ENCODE results near the gene DCBLD2. TPM values are rescaled to one million over a fixed set of nuclear protein-coding genes. Genes with fewer than 3 reads are reported as not detected.

Gene DCBLD2
- total and polyA plus RNA-seq, 9 of the 15 experiments (the other 6 are each of a cell fraction or from before 2014, with no cell fraction given): 2.7 to 14.6 (median 7.4) TPM

DNA sequence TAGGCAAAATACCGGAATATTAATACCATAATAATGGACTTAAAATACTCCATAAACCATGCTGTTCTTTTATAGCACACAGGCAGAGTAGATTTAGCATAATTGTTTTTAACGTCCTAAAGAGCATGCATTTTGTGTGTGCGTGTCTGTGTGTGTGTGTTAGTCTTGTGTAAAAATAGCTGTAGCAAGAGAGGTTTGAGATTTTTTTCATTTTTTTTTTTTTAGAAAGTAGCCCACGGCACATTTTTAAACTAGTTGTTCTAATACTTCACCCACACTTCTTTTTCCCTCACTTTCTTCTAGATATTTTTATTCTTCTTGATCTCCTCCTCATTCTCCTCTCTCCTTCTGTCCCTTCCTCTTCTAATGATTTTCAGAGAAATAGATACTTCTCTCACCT lies 145.9 kb downstream of the DCBLD2 start:
- in situ Hi-C loops (cut with MboI) (no loop called here), intact Hi-C loops (cut with micrococcal nuclease) (no loop called here)
- FAIRE-seq (no peak), ATAC-seq (no peak), DNase-seq (ENCODE audit: extremely low read depth in 1 of 4, low spot score in 3 of 4) (no peak)
- H4K20me1 ChIP-seq (replicated peaks; ENCODE audit: control insufficient read depth, insufficient read depth, low read length): no peaks in the 10 kb centered on the region
- no TSS peak for BruUV-seq (replicated peaks)
- no peaks in the 10 kb centered on the region for H3K36me3 ChIP-seq (ENCODE audit: control insufficient read depth, insufficient read depth, low read length)
- no peak for TF ChIP-seq HLTF (IDR thresholded peaks at IDR 0.05)
- no peaks in the 10 kb centered on the region for H3K9me3 ChIP-seq (replicated peaks; ENCODE audit: control insufficient read depth, insufficient read depth, low read depth, low read length)
- H3K27ac ChIP-seq (ENCODE audit: extremely low read depth, low read depth, low read length): no peak overlapping the region
- no peaks in the 10 kb centered on the region for H3K27me3 ChIP-seq (ENCODE audit: control insufficient read depth in 2 of 2, insufficient read depth in 2 of 2, low read length in 2 of 2)
- H3K4me1 ChIP-seq (replicated peaks in 1 of 2; ENCODE audit: control insufficient read depth in 2 of 2, insufficient read depth in 2 of 2, low read length in 2 of 2): no peaks in the 10 kb centered on the region
- H3K9ac ChIP-seq (ENCODE audit: insufficient read depth in 1 of 2, low read depth in 2 of 2, low read length in 2 of 2): no peak overlapping the region
- WGBS (ENCODE audit: insufficient coverage, low coverage, missing lambda C conversion rate): 0% methylated on average over 4 of the region's 4 CpGs
- H3K4me2 ChIP-seq (ENCODE audit: insufficient read depth, low read length): no peak overlapping the region
- H2AFZ ChIP-seq (ENCODE audit: low read depth, low read length): no peak overlapping the region
- ChIA-PET POLR2A (no interaction called here), CTCF (ENCODE audit: low intra/inter-chr PET ratio) (no interaction called here)
- H3K4me3 ChIP-seq: no peak overlapping the region
- H3K9me1 ChIP-seq (ENCODE audit: control insufficient read depth, insufficient read depth, low read length): no peaks in the 10 kb centered on the region
- H3K79me2 ChIP-seq (ENCODE audit: control insufficient read depth, insufficient read depth, low read length): no peaks in the 10 kb centered on the region

DNA sequence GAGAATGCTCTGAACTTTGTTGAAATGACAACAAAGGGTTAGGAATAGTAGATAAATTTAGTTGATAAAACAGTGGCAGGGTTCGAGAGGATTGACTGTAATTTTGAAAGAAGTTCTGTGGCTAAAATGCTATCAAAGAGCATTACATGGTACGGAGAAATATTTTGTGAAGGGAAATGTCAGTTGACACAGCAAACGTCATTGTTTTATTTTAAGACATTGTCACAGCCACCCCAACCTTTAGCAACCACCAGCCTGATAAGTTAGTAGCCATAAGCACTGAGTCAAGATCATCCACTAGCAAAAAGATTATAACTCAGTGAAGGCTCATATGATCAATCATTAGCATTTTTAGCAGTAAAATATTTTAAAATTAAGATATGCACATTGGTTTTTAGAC lies 147.0 kb downstream of the DCBLD2 start:
- H3K9me1 ChIP-seq (ENCODE audit: control insufficient read depth, insufficient read depth, low read length): no peaks in the 10 kb centered on the region
- no peak overlapping the region for H3K4me3 ChIP-seq
- no peaks in the 10 kb centered on the region for H4K20me1 ChIP-seq (replicated peaks; ENCODE audit: control insufficient read depth, insufficient read depth, low read length)
- in situ Hi-C loops (cut with MboI) (no loop called here), intact Hi-C loops (cut with micrococcal nuclease) (no loop called here)
- ATAC-seq: no peak
- no peak for FAIRE-seq
- H3K4me2 ChIP-seq (ENCODE audit: insufficient read depth, low read length): no peak overlapping the region
- no peaks in the 10 kb centered on the region for H3K27me3 ChIP-seq (ENCODE audit: control insufficient read depth in 2 of 2, insufficient read depth in 2 of 2, low read length in 2 of 2)
- H3K4me1 ChIP-seq (replicated peaks in 1 of 2; ENCODE audit: control insufficient read depth in 2 of 2, insufficient read depth in 2 of 2, low read length in 2 of 2): no peaks in the 10 kb centered on the region
- ChIA-PET CTCF (ENCODE audit: low intra/inter-chr PET ratio) (no interaction called here), POLR2A (no interaction called here)
- H3K36me3 ChIP-seq (ENCODE audit: control insufficient read depth, insufficient read depth, low read length): no peaks in the 10 kb centered on the region
- H2AFZ ChIP-seq (ENCODE audit: low read depth, low read length): no peak overlapping the region
- no peaks in the 10 kb centered on the region for H3K79me2 ChIP-seq (ENCODE audit: control insufficient read depth, insufficient read depth, low read length)
- no peaks in the 10 kb centered on the region for H3K9me3 ChIP-seq (replicated peaks; ENCODE audit: control insufficient read depth, insufficient read depth, low read depth, low read length)
- DNase-seq (ENCODE audit: extremely low read depth in 1 of 4, low spot score in 3 of 4): no peak
- no peak overlapping the region for H3K9ac ChIP-seq (ENCODE audit: insufficient read depth in 1 of 2, low read depth in 2 of 2, low read length in 2 of 2)
- no peak overlapping the region for H3K27ac ChIP-seq (ENCODE audit: extremely low read depth, low read depth, low read length)
- 0% methylated on average over 3 of the region's 3 CpGs for WGBS (ENCODE audit: insufficient coverage, low coverage, missing lambda C conversion rate)
- BruUV-seq (replicated peaks): no TSS peak
- TF ChIP-seq ZBTB1 (CRISPR knock-in tag; IDR thresholded peaks at IDR 0.05; ENCODE audit: borderline replicate concordance, low read depth): no peak
- no peak for TF ChIP-seq GTF2F1 (IDR thresholded peaks at IDR 0.05; ENCODE audit: low read depth, low read length)
- TF ChIP-seq CEBPG (CRISPR knock-in tag; IDR thresholded peaks at IDR 0.05): no peak
- no peak for TF ChIP-seq CEBPG (tag; conservative IDR thresholded peaks at IDR 0.05 in 1 of 2, IDR thresholded peaks at IDR 0.05 in 1 of 2)
- TF ChIP-seq, protein P1, sequence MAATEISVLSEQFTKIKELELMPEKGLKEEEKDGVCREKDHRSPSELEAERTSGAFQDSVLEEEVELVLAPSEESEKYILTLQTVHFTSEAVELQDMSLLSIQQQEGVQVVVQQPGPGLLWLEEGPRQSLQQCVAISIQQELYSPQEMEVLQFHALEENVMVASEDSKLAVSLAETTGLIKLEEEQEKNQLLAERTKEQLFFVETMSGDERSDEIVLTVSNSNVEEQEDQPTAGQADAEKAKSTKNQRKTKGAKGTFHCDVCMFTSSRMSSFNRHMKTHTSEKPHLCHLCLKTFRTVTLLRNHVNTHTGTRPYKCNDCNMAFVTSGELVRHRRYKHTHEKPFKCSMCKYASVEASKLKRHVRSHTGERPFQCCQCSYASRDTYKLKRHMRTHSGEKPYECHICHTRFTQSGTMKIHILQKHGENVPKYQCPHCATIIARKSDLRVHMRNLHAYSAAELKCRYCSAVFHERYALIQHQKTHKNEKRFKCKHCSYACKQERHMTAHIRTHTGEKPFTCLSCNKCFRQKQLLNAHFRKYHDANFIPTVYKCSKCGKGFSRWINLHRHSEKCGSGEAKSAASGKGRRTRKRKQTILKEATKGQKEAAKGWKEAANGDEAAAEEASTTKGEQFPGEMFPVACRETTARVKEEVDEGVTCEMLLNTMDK (IDR thresholded peaks at IDR 0.05; ENCODE audit: borderline replicate concordance, insufficient read depth, low read depth, low read length, poor library complexity, severe bottlenecking): no peak
- no peak for TF ChIP-seq SMAD4 (CRISPR knock-in tag; conservative IDR thresholded peaks at IDR 0.05)
- TF ChIP-seq CBX5 (IDR thresholded peaks at IDR 0.05; ENCODE audit: borderline replicate concordance, low read depth): no peak
- no peak for TF ChIP-seq PPARD (CRISPR knock-in tag; IDR thresholded peaks at IDR 0.05)
- TF ChIP-seq, protein P2, sequence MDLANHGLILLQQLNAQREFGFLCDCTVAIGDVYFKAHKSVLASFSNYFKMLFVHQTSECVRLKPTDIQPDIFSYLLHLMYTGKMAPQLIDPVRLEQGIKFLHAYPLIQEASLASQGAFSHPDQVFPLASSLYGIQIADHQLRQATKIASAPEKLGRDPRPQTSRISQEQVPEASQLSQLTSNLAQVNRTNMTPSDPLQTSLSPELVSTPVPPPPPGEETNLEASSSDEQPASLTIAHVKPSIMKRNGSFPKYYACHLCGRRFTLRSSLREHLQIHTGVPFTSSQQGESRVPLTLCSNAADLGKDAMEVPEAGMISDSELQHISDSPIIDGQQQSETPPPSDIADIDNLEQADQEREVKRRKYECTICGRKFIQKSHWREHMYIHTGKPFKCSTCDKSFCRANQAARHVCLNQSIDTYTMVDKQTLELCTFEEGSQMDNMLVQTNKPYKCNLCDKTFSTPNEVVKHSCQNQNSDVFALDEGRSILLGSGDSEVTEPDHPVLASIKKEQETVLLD (IDR thresholded peaks at IDR 0.05): no peak
- TF ChIP-seq TRIM28 (IDR thresholded peaks at IDR 0.05): no peak
- no peak for TF ChIP-seq PML (IDR thresholded peaks at IDR 0.05; ENCODE audit: low read length)
